Measurements from ENCODE around the gene CAMK1D.

DNA sequence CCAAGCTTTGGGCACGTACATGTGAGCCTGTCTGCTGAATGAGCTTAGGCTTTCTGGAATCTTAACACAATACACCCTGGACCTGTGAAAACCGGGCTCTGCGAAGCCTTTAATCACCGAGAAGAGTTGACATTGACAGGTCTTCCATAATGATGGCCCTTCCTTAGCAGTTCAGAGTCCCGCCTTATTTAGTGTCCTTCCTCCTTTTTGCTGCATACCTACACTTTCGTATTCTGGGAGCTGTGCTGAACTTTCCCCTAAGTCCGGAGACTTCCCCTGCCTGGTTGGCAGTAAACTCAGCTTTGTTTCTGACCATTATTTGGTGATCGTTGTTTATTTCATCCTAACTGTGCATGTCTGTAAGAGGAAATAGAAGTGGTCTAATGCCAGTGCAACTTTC lies 212.0 kb downstream of the CAMK1D start:
- TF ChIP-seq POLR2A (IDR thresholded peaks at IDR 0.05) (no peak), CTCF (IDR thresholded peaks at IDR 0.05) (no peak)

All from heart left ventricle (tissue), 13 donors.